HG03097 (cell line): Measurements from ENCODE around the gene ZBTB11.
"Not testable (repeated sequence)": the region's sequence is repeated elsewhere in the genome, so short reads cannot be mapped to it uniquely, and the experiment has no call there.

Source experiments
- ATAC-seq: cut with Tn5 transposase; IDR thresholded peaks from one replicate; pipeline ENCODE4 v1.9.1; 2021; ENCODE audit not compliant: unreplicated experiment, low FRiP score

Gene ZBTB11

GRCh38 chr3:101624857-101625256 lies 52.1 kb downstream of the ZBTB11 start:
- no peak for ATAC-seq

- ATAC-seq = no peak
Measured at GRCh38 chr3:101623656-101624055, 53.3 kb downstream of the ZBTB11 start.

DNA sequence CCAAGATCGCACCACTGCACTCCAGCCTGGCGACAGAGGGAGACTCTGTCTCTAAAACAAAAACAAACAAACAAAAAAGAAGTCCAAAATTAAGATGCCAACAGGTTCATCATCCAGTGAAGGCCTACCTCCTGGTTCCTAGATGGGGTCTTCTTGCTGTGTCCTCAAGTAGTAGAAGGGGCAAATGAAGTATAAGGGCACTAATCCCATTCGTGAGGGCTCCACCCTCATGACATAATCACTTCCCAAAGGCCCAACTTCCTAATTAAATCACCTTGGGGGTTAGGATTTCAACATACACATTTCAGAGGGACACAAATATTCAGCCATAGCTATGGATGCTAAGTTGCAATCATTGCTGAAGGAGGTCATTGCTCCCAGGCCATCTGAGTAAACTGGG lies 57.2 kb downstream of the ZBTB11 start:
- ATAC-seq = no peak

DNA sequence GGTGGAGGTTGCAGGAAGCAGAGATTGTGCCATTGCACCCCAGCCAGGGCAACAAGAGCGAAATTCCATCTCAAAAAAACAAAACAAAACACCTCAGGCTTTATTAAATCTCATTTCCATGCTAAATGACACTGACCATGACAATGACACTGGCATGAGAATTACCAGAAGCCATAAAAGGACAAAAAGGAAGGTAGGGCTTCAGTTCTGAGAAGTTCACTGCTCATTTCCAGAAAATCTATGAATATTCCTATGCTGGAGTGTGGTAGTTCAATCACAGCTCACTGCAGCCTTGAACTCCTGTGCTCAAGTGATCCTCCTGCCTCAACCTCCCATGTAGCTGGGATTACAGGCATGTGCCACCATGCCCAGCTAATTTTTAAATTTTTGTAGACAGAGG lies 58.2 kb downstream of the ZBTB11 start:
- no peak for ATAC-seq

DNA sequence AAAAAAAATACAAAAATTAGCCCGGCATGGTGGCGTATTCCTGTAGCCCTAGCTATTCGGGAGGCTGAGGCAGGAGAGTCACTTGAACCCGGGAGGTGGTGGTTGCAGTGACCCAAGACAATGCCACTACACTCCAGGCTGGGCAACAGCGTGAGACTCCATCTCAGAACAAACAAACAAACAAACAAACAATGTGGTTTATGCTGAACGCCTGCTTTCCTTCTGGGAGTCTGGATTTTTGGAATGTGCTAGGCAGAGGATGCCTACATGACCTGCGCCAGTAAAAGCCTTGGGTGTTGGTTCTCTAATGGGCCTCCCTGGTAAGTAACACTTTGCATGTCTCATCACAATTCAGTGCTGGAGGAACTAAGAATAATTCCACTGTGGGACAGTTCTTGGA lies 59.5 kb downstream of the ZBTB11 start:
- no peak for ATAC-seq

GRCh38 chr3:101615525-101615924 lies 61.4 kb downstream of the ZBTB11 start:
- no peak for ATAC-seq

DNA sequence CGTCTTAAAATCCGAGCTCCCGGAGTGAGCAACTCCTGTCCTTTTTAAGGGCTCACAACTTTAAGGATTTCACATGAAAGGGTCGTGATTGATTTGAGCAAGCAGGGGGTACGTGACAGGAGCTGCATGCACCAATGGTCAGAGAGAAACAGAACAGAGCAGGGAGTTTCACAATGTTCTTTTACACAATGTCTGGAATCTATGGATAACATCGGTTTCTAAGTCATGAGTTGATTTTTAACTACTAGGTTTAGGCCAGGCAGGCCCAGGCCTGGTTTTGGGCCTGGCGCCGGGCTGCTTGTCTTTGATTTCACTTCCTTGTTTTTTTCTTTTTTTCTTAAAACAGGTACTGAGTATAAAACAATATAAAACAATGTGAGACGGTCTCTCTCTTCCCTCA lies 63.9 kb downstream of the ZBTB11 start:
- not testable (repeated sequence) for ATAC-seq

- no peak for ATAC-seq
Measured at GRCh38 chr3:101611023-101611422, 65.9 kb downstream of the ZBTB11 start.

- ATAC-seq = not testable (repeated sequence)
Measured at GRCh38 chr3:101605398-101605797, 71.5 kb downstream of the ZBTB11 start.

- no peak for ATAC-seq
Measured at GRCh38 chr3:101603184-101603583, 73.7 kb downstream of the ZBTB11 start.

DNA sequence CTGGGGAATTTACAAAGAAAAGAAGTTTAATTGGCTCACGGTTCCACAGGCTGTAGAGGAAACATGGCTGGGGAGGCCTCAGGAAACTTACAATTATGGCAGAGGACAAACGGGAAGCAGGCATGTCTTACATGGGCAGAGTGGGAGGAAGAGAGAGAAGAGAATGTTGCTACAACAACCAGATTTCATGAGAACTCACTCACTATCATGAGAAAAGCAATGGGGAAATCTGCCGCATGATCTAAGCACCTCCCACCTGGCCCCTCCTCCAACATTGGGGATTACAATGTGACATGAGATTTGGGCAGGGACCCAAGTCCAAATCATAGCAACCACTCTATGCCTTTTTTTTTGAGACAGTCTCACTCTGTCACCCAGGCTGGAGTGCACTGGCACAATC lies 74.2 kb downstream of the ZBTB11 start:
- ATAC-seq = no peak
